ENCODE data around the gene TMTC4. TPM values are rescaled to one million over a fixed set of nuclear protein-coding genes. Genes with fewer than 3 reads are reported as not detected.

The TMTC4 gene
- total and polyA plus RNA-seq, 2 donors from 2014 or later: 10.5 to 15.1 TPM

DNA sequence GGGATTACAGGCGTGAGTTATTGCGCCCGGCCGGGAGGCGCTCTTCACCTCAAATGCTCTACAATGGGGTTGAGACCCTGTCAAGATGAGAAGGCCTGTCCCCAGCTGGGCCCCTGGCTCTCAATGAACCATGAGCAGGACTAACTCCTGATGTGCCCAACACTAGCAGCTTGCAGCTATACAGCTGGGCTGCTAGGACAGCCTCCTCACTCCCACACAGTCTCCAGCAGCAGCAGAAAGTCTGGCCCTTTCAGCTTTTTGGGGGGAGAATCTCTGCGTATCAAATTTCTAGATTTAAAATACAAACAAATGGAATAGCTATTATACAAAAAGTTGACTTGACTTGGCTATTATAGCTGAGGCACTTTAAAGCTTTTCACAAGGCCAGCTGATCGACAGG is 30.2 kb downstream of the TMTC4 start:
- Histone ChIP-seq H3K27ac (ENCODE audit: low read depth in 2 of 2, low read length in 2 of 2) (no peak overlapping the region), H3K4me1 (ENCODE audit: control insufficient read depth in 2 of 3, insufficient read depth in 2 of 3, low read depth in 1 of 3, low read length in 3 of 3) (no peaks in the 10 kb centered on the region), H3K9me3 (ENCODE audit: control insufficient read depth in 2 of 3, insufficient read depth in 1 of 3, low read length in 3 of 3) (no peaks in the 10 kb centered on the region), H3K9ac (ENCODE audit: low read length in 3 of 3) (no peak overlapping the region), H3K4me3 (ENCODE audit: low read length in 3 of 3) (no peak overlapping the region), H3K36me3 (ENCODE audit: control insufficient read depth in 2 of 3, insufficient read depth in 3 of 3, low read length in 3 of 3) (no peaks in the 10 kb centered on the region), H3K27me3 (ENCODE audit: control insufficient read depth, insufficient read depth, low read length) (no peaks in the 10 kb centered on the region)
- FAIRE-seq (no peak), DNase-seq (peak in 4 of 5 donors; percentile 80 to 87 (median 86))
- intact Hi-C loops (cut with DNase I): no loop called here
- TF ChIP-seq CTCF (IDR thresholded peaks at IDR 0.05; ENCODE audit: borderline replicate concordance, extremely low read depth, insufficient read depth): no peak

DNA sequence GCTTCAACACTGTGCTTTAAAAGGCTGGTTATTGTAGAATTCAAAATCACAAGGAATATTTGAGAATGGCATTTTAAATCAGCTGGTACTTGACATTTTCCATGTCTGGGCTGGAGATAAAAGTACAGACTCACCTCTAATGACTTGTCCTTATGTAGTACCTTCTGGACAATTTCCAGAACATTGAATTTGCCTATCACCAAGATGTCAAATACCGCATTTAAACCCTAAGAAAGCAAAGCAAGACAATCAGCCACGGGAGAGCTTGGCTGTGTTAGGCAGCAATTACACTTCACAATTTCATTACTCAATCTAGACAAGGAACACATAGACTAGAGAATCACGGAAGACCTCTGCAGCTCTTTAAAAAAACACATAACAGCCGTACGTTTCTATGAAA is 36.8 kb downstream of the TMTC4 start:
- intact Hi-C loops (cut with DNase I): no loop called here
- Histone ChIP-seq H3K9me3 (ENCODE audit: control insufficient read depth in 2 of 3, insufficient read depth in 1 of 3, low read length in 3 of 3) (no peaks in the 10 kb centered on the region), H3K4me3 (ENCODE audit: low read length in 3 of 3) (no peak overlapping the region), H3K27ac (ENCODE audit: low read depth in 2 of 2, low read length in 2 of 2) (no peak overlapping the region), H3K4me1 (ENCODE audit: control insufficient read depth in 2 of 3, insufficient read depth in 2 of 3, low read depth in 1 of 3, low read length in 3 of 3) (no peaks in the 10 kb centered on the region), H3K36me3 (ENCODE audit: control insufficient read depth in 2 of 3, insufficient read depth in 3 of 3, low read length in 3 of 3) (peaks cover 2 to 20% (median 10%) of the 10 kb centered on the region in 3 donors), H3K9ac (ENCODE audit: low read length in 3 of 3) (no peak overlapping the region), H3K27me3 (ENCODE audit: control insufficient read depth, insufficient read depth, low read length) (no peaks in the 10 kb centered on the region)
- DNase-seq (no peak), FAIRE-seq (no peak)
- no peak for TF ChIP-seq CTCF (IDR thresholded peaks at IDR 0.05; ENCODE audit: borderline replicate concordance, extremely low read depth, insufficient read depth)

DNA sequence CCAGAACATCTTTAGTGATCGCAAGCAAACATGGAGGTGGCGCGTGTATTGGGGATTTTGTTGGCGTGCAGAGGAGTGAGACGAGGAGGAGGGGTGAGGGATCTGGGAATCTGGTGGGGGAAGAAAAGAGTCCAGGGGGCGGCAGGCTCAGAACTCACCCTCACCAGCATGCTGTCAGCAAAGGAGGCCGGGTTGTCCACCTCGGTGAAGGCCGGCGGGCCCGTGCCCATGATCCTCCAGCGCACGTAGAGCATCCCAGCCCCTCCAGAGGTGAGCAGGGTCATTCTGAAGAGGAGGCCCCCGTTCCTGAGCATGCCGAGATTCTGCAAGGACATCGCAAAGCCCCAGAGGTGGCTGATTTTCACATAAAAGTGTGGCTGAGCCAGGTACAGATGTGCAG is 37.2 kb downstream of the TMTC4 start:
- intact Hi-C loops (cut with DNase I): no loop called here
- Histone ChIP-seq H3K36me3 (ENCODE audit: control insufficient read depth in 2 of 3, insufficient read depth in 3 of 3, low read length in 3 of 3) (peaks cover 2 to 20% (median 10%) of the 10 kb centered on the region in 3 donors), H3K4me3 (ENCODE audit: low read length in 3 of 3) (no peak overlapping the region), H3K27ac (ENCODE audit: low read depth in 2 of 2, low read length in 2 of 2) (no peak overlapping the region), H3K27me3 (ENCODE audit: control insufficient read depth, insufficient read depth, low read length) (no peaks in the 10 kb centered on the region), H3K9ac (ENCODE audit: low read length in 3 of 3) (no peak overlapping the region), H3K9me3 (ENCODE audit: control insufficient read depth in 2 of 3, insufficient read depth in 1 of 3, low read length in 3 of 3) (no peaks in the 10 kb centered on the region), H3K4me1 (ENCODE audit: control insufficient read depth in 2 of 3, insufficient read depth in 2 of 3, low read depth in 1 of 3, low read length in 3 of 3) (no peaks in the 10 kb centered on the region)
- TF ChIP-seq CTCF (IDR thresholded peaks at IDR 0.05; ENCODE audit: borderline replicate concordance, extremely low read depth, insufficient read depth): no peak
- DNase-seq (peak in 1 of 5 donors; percentile 66), FAIRE-seq (no peak)

DNA sequence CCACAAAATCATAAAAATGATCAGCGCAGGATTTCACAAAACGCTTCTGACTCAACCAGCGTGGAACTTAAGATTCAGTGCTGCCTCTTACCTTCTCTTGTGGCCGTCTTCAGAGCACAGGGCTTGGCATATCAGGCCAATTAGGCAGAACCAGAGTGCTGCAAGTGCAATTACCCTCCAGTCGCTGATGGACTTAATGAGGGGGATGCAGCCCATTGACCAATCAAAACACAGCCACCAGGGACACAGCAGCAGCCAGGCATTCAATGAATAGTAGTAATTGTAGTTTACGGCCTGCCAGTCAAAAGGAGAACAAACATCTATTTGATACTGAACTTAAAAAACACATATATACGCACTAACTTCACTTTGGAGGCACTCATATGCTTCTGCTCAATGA is 38.2 kb downstream of the TMTC4 start:
- Histone ChIP-seq H3K9me3 (ENCODE audit: control insufficient read depth in 2 of 3, insufficient read depth in 1 of 3, low read length in 3 of 3) (no peaks in the 10 kb centered on the region), H3K27me3 (ENCODE audit: control insufficient read depth, insufficient read depth, low read length) (no peaks in the 10 kb centered on the region), H3K4me1 (ENCODE audit: control insufficient read depth in 2 of 3, insufficient read depth in 2 of 3, low read depth in 1 of 3, low read length in 3 of 3) (no peaks in the 10 kb centered on the region), H3K9ac (ENCODE audit: low read length in 3 of 3) (no peak overlapping the region), H3K4me3 (ENCODE audit: low read length in 3 of 3) (no peak overlapping the region), H3K36me3 (ENCODE audit: control insufficient read depth in 2 of 3, insufficient read depth in 3 of 3, low read length in 3 of 3) (peaks cover 2 to 20% (median 10%) of the 10 kb centered on the region in 3 donors), H3K27ac (ENCODE audit: low read depth in 2 of 2, low read length in 2 of 2) (no peak overlapping the region)
- no peak for TF ChIP-seq CTCF (IDR thresholded peaks at IDR 0.05; ENCODE audit: borderline replicate concordance, extremely low read depth, insufficient read depth)
- DNase-seq: peak in 3 of 5 donors; percentile 36 to 53 (median 48)
- FAIRE-seq: no peak
- intact Hi-C loops (cut with DNase I): no loop called here
